Measurements from ENCODE around the gene EARS2.

DNA sequence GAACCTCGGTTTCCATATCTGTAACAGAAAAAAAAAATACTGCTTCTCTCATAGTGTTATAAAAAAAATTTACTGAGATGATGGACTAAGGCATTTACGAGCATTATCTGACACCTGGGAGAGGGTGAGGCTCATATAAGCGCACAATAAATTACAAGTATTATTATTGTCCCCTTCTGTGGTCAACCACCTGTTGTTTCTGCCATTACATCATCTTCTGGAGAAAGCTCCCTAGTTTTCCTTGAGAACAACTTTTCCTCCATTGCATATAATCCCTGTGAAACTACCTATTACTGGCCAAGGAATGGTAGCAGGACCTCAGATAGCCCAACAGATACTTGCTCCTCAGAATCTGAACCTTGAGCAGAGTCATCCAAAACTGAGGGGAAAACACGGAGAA, 35.2 kb downstream of the EARS2 start:
- TF ChIP-seq, protein P1, sequence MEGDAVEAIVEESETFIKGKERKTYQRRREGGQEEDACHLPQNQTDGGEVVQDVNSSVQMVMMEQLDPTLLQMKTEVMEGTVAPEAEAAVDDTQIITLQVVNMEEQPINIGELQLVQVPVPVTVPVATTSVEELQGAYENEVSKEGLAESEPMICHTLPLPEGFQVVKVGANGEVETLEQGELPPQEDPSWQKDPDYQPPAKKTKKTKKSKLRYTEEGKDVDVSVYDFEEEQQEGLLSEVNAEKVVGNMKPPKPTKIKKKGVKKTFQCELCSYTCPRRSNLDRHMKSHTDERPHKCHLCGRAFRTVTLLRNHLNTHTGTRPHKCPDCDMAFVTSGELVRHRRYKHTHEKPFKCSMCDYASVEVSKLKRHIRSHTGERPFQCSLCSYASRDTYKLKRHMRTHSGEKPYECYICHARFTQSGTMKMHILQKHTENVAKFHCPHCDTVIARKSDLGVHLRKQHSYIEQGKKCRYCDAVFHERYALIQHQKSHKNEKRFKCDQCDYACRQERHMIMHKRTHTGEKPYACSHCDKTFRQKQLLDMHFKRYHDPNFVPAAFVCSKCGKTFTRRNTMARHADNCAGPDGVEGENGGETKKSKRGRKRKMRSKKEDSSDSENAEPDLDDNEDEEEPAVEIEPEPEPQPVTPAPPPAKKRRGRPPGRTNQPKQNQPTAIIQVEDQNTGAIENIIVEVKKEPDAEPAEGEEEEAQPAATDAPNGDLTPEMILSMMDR (IDR thresholded peaks at IDR 0.05) = no peak
- TF ChIP-seq POLR2A (IDR thresholded peaks at IDR 0.05) = no peak
